ENCODE results near the gene TMEM185B.
A peak's percentile ranks its signal among the peaks of the same experiment; 100 is the strongest.

DNA sequence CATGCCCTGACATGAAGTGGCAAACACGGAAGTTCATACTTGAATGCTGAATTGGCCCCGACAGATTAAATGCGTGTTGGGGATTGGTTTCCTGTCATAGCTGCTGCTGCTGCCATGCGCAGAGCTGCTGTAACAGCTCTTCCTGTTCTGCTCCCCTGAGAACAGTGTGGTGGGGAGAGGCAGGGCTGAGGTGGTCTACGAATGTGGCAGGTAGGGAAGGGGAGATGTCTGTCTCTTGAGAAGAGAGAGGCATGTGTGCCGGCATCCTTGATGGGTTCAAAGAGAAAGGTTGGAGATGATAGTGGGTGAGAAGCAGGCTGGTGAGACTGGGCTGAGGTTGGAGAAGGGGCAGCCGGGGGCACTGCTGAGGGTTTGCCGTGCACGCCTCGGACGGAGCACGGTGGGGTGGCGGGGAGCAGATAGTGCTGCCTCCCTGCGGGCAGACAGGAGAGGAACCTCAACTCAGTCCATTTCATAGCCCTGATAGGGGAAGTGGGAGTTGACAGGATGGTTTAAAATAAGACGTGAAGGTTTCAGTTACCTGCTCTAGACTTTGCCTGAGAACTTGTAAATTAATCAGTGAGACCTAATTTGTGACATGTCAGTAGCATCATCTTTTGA lies 46.1 kb downstream of the TMEM185B start:
- TF ChIP-seq, protein P1, sequence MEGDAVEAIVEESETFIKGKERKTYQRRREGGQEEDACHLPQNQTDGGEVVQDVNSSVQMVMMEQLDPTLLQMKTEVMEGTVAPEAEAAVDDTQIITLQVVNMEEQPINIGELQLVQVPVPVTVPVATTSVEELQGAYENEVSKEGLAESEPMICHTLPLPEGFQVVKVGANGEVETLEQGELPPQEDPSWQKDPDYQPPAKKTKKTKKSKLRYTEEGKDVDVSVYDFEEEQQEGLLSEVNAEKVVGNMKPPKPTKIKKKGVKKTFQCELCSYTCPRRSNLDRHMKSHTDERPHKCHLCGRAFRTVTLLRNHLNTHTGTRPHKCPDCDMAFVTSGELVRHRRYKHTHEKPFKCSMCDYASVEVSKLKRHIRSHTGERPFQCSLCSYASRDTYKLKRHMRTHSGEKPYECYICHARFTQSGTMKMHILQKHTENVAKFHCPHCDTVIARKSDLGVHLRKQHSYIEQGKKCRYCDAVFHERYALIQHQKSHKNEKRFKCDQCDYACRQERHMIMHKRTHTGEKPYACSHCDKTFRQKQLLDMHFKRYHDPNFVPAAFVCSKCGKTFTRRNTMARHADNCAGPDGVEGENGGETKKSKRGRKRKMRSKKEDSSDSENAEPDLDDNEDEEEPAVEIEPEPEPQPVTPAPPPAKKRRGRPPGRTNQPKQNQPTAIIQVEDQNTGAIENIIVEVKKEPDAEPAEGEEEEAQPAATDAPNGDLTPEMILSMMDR (IDR thresholded peaks at IDR 0.05; ENCODE audit: low read depth, low read length, missing input control) = peak; percentile 3
- TF ChIP-seq YY1 (IDR thresholded peaks at IDR 0.05) (no peak), SP1 (IDR thresholded peaks at IDR 0.05) (no peak), JUND (IDR thresholded peaks at IDR 0.05) (no peak)

All from liver (tissue), 3 donors.